Measurements from ENCODE around the gene CTH.
"Not testable (repeated sequence)": the region's sequence is repeated elsewhere in the genome, so short reads cannot be mapped to it uniquely, and the experiment has no call there.

CTH gene

GRCh38 chr1:70409136-70409535 lies 1.9 kb upstream of the CTH start:
- Histone ChIP-seq H3K9me3 (ENCODE audit: control insufficient read depth, insufficient read depth, low read depth, low read length) (no peaks in the 10 kb centered on the region), H3K36me3 (ENCODE audit: control insufficient read depth, insufficient read depth, low read length) (no peaks in the 10 kb centered on the region), H3K27ac (ENCODE audit: low read depth, low read length) (no peak overlapping the region), H3K4me1 (ENCODE audit: control insufficient read depth, insufficient read depth, low read length) (no peaks in the 10 kb centered on the region; the same call in 1 of the 2 replicates), H3K4me3 (ENCODE audit: low read depth, low read length) (no peak overlapping the region), H3K27me3 (ENCODE audit: control insufficient read depth, insufficient read depth, low read length) (no peaks in the 10 kb centered on the region), H3K9ac (ENCODE audit: low read length) (no peak overlapping the region)

- peaks cover 19% of the 10 kb centered on the region for H3K36me3 ChIP-seq (ENCODE audit: control insufficient read depth, insufficient read depth, low read length)
- H3K27ac ChIP-seq (ENCODE audit: low read depth, low read length), result peak overlapping the region; percentile 66
- no peaks in the 10 kb centered on the region; the same call in 1 of the 2 replicates for H3K4me1 ChIP-seq (ENCODE audit: control insufficient read depth, insufficient read depth, low read length)
- peak overlapping the region; percentile 91 for H3K9ac ChIP-seq (ENCODE audit: low read length)
- no peaks in the 10 kb centered on the region for H3K9me3 ChIP-seq (ENCODE audit: control insufficient read depth, insufficient read depth, low read depth, low read length)
- peak overlapping the region; percentile 88 for H3K4me3 ChIP-seq (ENCODE audit: low read depth, low read length)
- H3K27me3 ChIP-seq (ENCODE audit: control insufficient read depth, insufficient read depth, low read length), result no peaks in the 10 kb centered on the region
Measured at GRCh38 chr1:70411360-70411844, 334 bp downstream of the CTH start.

- peaks cover 4% of the 10 kb centered on the region; the same call in 1 of the 2 replicates for H3K4me1 ChIP-seq (ENCODE audit: control insufficient read depth, insufficient read depth, low read length)
- no peak overlapping the region for H3K4me3 ChIP-seq (ENCODE audit: low read depth, low read length)
- H3K9ac ChIP-seq (ENCODE audit: low read length), result no peak overlapping the region
- H3K27me3 ChIP-seq (ENCODE audit: control insufficient read depth, insufficient read depth, low read length), result no peaks in the 10 kb centered on the region
- H3K27ac ChIP-seq (ENCODE audit: low read depth, low read length), result no peak overlapping the region
- H3K36me3 ChIP-seq (ENCODE audit: control insufficient read depth, insufficient read depth, low read length), result peaks cover 45% of the 10 kb centered on the region
- H3K9me3 ChIP-seq (ENCODE audit: control insufficient read depth, insufficient read depth, low read depth, low read length), result no peaks in the 10 kb centered on the region
Measured at GRCh38 chr1:70415882-70416281, 4.8 kb downstream of the CTH start.

GRCh38 chr1:70418973-70419734 lies 8.1 kb downstream of the CTH start:
- not testable (repeated sequence) for H3K27ac ChIP-seq (ENCODE audit: low read depth, low read length); H3K27me3 ChIP-seq (ENCODE audit: control insufficient read depth, insufficient read depth, low read length); H3K4me3 ChIP-seq (ENCODE audit: low read depth, low read length); H3K4me1 ChIP-seq (ENCODE audit: control insufficient read depth, insufficient read depth, low read length); H3K9me3 ChIP-seq (ENCODE audit: control insufficient read depth, insufficient read depth, low read depth, low read length); H3K9ac ChIP-seq (ENCODE audit: low read length)
- H3K36me3 ChIP-seq (ENCODE audit: control insufficient read depth, insufficient read depth, low read length), result peaks cover 78% of the 10 kb centered on the region

GRCh38 chr1:70420320-70420719 lies 9.3 kb downstream of the CTH start:
- Histone ChIP-seq H3K4me1 (ENCODE audit: control insufficient read depth, insufficient read depth, low read length) (0 out of 2 replicates have a peak, but pooled peaks cover 4% of the 10 kb centered on the region), H3K36me3 (ENCODE audit: control insufficient read depth, insufficient read depth, low read length) (peaks cover 78% of the 10 kb centered on the region), H3K27ac (ENCODE audit: low read depth, low read length) (no peak overlapping the region), H3K9me3 (ENCODE audit: control insufficient read depth, insufficient read depth, low read depth, low read length) (no peaks in the 10 kb centered on the region), H3K27me3 (ENCODE audit: control insufficient read depth, insufficient read depth, low read length) (no peaks in the 10 kb centered on the region), H3K9ac (ENCODE audit: low read length) (no peak overlapping the region), H3K4me3 (ENCODE audit: low read depth, low read length) (no peak overlapping the region)

- H3K27me3 ChIP-seq (ENCODE audit: control insufficient read depth, insufficient read depth, low read length), result no peaks in the 10 kb centered on the region
- no peak overlapping the region for H3K9ac ChIP-seq (ENCODE audit: low read length)
- no peak overlapping the region for H3K4me3 ChIP-seq (ENCODE audit: low read depth, low read length)
- H3K9me3 ChIP-seq (ENCODE audit: control insufficient read depth, insufficient read depth, low read depth, low read length), result no peaks in the 10 kb centered on the region
- H3K36me3 ChIP-seq (ENCODE audit: control insufficient read depth, insufficient read depth, low read length), result peaks cover 88% of the 10 kb centered on the region
- H3K27ac ChIP-seq (ENCODE audit: low read depth, low read length), result no peak overlapping the region
- H3K4me1 ChIP-seq (ENCODE audit: control insufficient read depth, insufficient read depth, low read length), result no peaks in the 10 kb centered on the region
Measured at GRCh38 chr1:70426154-70427131, 15.4 kb downstream of the CTH start.

- peaks cover 86% of the 10 kb centered on the region for H3K36me3 ChIP-seq (ENCODE audit: control insufficient read depth, insufficient read depth, low read length)
- no peaks in the 10 kb centered on the region for H3K4me1 ChIP-seq (ENCODE audit: control insufficient read depth, insufficient read depth, low read length)
- H3K27ac ChIP-seq (ENCODE audit: low read depth, low read length), result no peak overlapping the region
- H3K4me3 ChIP-seq (ENCODE audit: low read depth, low read length), result no peak overlapping the region
- H3K9ac ChIP-seq (ENCODE audit: low read length), result no peak overlapping the region
- no peaks in the 10 kb centered on the region for H3K27me3 ChIP-seq (ENCODE audit: control insufficient read depth, insufficient read depth, low read length)
- H3K9me3 ChIP-seq (ENCODE audit: control insufficient read depth, insufficient read depth, low read depth, low read length), result no peaks in the 10 kb centered on the region
Measured at GRCh38 chr1:70427976-70428375, 16.9 kb downstream of the CTH start.

- no peaks in the 10 kb centered on the region for H3K27me3 ChIP-seq (ENCODE audit: control insufficient read depth, insufficient read depth, low read length)
- no peaks in the 10 kb centered on the region for H3K4me1 ChIP-seq (ENCODE audit: control insufficient read depth, insufficient read depth, low read length)
- no peak overlapping the region for H3K9ac ChIP-seq (ENCODE audit: low read length)
- peaks cover 87% of the 10 kb centered on the region for H3K36me3 ChIP-seq (ENCODE audit: control insufficient read depth, insufficient read depth, low read length)
- no peak overlapping the region for H3K4me3 ChIP-seq (ENCODE audit: low read depth, low read length)
- no peaks in the 10 kb centered on the region for H3K9me3 ChIP-seq (ENCODE audit: control insufficient read depth, insufficient read depth, low read depth, low read length)
- no peak overlapping the region for H3K27ac ChIP-seq (ENCODE audit: low read depth, low read length)
Measured at GRCh38 chr1:70429219-70429618, 18.2 kb downstream of the CTH start.

GRCh38 chr1:70429757-70430156 lies 18.7 kb downstream of the CTH start:
- peaks cover 88% of the 10 kb centered on the region for H3K36me3 ChIP-seq (ENCODE audit: control insufficient read depth, insufficient read depth, low read length)
- no peak overlapping the region for H3K27ac ChIP-seq (ENCODE audit: low read depth, low read length)
- no peaks in the 10 kb centered on the region for H3K27me3 ChIP-seq (ENCODE audit: control insufficient read depth, insufficient read depth, low read length)
- no peak overlapping the region for H3K9ac ChIP-seq (ENCODE audit: low read length)
- no peaks in the 10 kb centered on the region for H3K9me3 ChIP-seq (ENCODE audit: control insufficient read depth, insufficient read depth, low read depth, low read length)
- H3K4me3 ChIP-seq (ENCODE audit: low read depth, low read length), result no peak overlapping the region
- no peaks in the 10 kb centered on the region for H3K4me1 ChIP-seq (ENCODE audit: control insufficient read depth, insufficient read depth, low read length)

- no peaks in the 10 kb centered on the region for H3K9me3 ChIP-seq (ENCODE audit: control insufficient read depth, insufficient read depth, low read depth, low read length)
- H3K4me3 ChIP-seq (ENCODE audit: low read depth, low read length), result no peak overlapping the region
- no peak overlapping the region for H3K9ac ChIP-seq (ENCODE audit: low read length)
- peaks cover 88% of the 10 kb centered on the region for H3K36me3 ChIP-seq (ENCODE audit: control insufficient read depth, insufficient read depth, low read length)
- H3K27me3 ChIP-seq (ENCODE audit: control insufficient read depth, insufficient read depth, low read length), result no peaks in the 10 kb centered on the region
- no peak overlapping the region for H3K27ac ChIP-seq (ENCODE audit: low read depth, low read length)
- no peaks in the 10 kb centered on the region for H3K4me1 ChIP-seq (ENCODE audit: control insufficient read depth, insufficient read depth, low read length)
Measured at GRCh38 chr1:70431317-70431716, 20.2 kb downstream of the CTH start.

- peaks cover 88% of the 10 kb centered on the region for H3K36me3 ChIP-seq (ENCODE audit: control insufficient read depth, insufficient read depth, low read length)
- no peaks in the 10 kb centered on the region for H3K4me1 ChIP-seq (ENCODE audit: control insufficient read depth, insufficient read depth, low read length)
- no peaks in the 10 kb centered on the region for H3K27me3 ChIP-seq (ENCODE audit: control insufficient read depth, insufficient read depth, low read length)
- no peaks in the 10 kb centered on the region for H3K9me3 ChIP-seq (ENCODE audit: control insufficient read depth, insufficient read depth, low read depth, low read length)
- H3K27ac ChIP-seq (ENCODE audit: low read depth, low read length), result no peak overlapping the region
- H3K9ac ChIP-seq (ENCODE audit: low read length), result no peak overlapping the region
- no peak overlapping the region for H3K4me3 ChIP-seq (ENCODE audit: low read depth, low read length)
Measured at GRCh38 chr1:70431874-70432273, 20.8 kb downstream of the CTH start.
